ENCODE data around the gene HDAC11. TPM values are rescaled to one million over a fixed set of nuclear protein-coding genes. Genes with fewer than 3 reads are reported as not detected.

Gene HDAC11
- total and polyA plus RNA-seq, 2 of the 4 experiments (the other 2 are of a cell fraction): 9.1 to 11.4 TPM

DNA sequence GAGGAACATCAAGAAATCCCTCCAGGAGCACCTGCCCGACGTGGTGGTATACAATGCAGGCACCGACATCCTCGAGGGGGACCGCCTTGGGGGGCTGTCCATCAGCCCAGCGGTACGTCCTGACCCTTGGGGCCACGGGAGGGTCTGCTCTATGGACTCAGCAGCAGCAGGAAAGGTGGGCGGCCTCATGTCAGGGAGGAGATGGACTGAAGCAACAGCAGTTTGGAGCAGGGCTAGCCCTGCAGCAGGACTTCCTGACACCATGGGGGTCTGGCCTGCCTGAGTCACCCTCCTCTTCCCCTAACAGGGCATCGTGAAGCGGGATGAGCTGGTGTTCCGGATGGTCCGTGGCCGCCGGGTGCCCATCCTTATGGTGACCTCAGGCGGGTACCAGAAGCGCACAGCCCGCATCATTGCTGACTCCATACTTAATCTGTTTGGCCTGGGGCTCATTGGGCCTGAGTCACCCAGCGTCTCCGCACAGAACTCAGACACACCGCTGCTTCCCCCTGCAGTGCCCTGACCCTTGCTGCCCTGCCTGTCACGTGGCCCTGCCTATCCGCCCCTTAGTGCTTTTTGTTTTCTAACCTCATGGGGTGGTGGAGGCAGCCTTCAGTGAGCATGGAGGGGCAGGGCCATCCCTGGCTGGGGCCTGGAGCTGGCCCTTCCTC, 24.2 kb downstream of the HDAC11 start:
- H3K4ac ChIP-seq (ENCODE audit: low read depth, low read length): no peak overlapping the region
- no peak overlapping the region for H2BK120ac ChIP-seq (ENCODE audit: low read depth, low read length)
- no peaks in the 10 kb centered on the region for H4K20me1 ChIP-seq (ENCODE audit: insufficient read depth, low read length)
- H3K9me3 ChIP-seq (ENCODE audit: control insufficient read depth, insufficient read depth, low read length): no peaks in the 10 kb centered on the region
- DNase-seq: peak; percentile 13
- H3K23ac ChIP-seq (ENCODE audit: low read depth, low read length): no peak overlapping the region
- POLR2A ChIA-PET (ENCODE audit: unreplicated experiment): no interaction called here
- H2AFZ ChIP-seq (replicated peaks; ENCODE audit: low read length, poor library complexity): peak overlapping the region; percentile 52
- intact Hi-C loops (cut with micrococcal nuclease) (no loop called here), in situ Hi-C loops (cut with MboI; ENCODE audit: low sequenced_read_pairs) (no loop called here), dilution Hi-C loops (cut with HindIII; ENCODE audit: low sequenced_read_pairs, unreplicated experiment) (no loop called here)
- no peak overlapping the region for H2BK20ac ChIP-seq (ENCODE audit: low read depth, low read length)
- H3K14ac ChIP-seq (replicated peaks; ENCODE audit: low read depth, low read length): no peak overlapping the region
- H2AK9ac ChIP-seq (replicated peaks; ENCODE audit: low read depth, low read length, poor library complexity): peak overlapping the region; percentile 9
- H3K79me1 ChIP-seq (ENCODE audit: low read depth in 1 of 2, low read length in 2 of 2): no peaks in the 10 kb centered on the region
- H2BK15ac ChIP-seq (ENCODE audit: low read depth, low read length): no peak overlapping the region
- H2AK5ac ChIP-seq (ENCODE audit: low read depth, low read length): no peak overlapping the region
- TF ChIP-seq NFE2L2 (IDR thresholded peaks at IDR 0.05; ENCODE audit: low read depth, low read length): no peak
- TF ChIP-seq, protein P1, sequence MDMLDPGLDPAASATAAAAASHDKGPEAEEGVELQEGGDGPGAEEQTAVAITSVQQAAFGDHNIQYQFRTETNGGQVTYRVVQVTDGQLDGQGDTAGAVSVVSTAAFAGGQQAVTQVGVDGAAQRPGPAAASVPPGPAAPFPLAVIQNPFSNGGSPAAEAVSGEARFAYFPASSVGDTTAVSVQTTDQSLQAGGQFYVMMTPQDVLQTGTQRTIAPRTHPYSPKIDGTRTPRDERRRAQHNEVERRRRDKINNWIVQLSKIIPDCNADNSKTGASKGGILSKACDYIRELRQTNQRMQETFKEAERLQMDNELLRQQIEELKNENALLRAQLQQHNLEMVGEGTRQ (IDR thresholded peaks at IDR 0.05; ENCODE audit: low read depth, low read length): peak; percentile 29; the same call in 1 of the 2 replicates
- H4K5ac ChIP-seq (ENCODE audit: low read depth, low read length): no peak overlapping the region
- H2BK5ac ChIP-seq (ENCODE audit: low read depth, low read length, poor library complexity, severe bottlenecking): no peak overlapping the region
- ATAC-seq (ENCODE audit: low read depth): no peak
- no TSS peak for BruUV-seq (replicated peaks)
- H3K27ac ChIP-seq (ENCODE audit: insufficient read depth, low read length): no peak overlapping the region
- no peaks in the 10 kb centered on the region for H3K36me3 ChIP-seq (ENCODE audit: control insufficient read depth, insufficient read depth, low read length)
- H3K18ac ChIP-seq (ENCODE audit: low read depth, low read length): no peak overlapping the region
- CTCF ChIA-PET: interaction anchor here (1.6 kb wide), 1 partner anchor 144 kb away, joined by 4 read pairs; no protein-coding TSS in a partner anchor
- no peak overlapping the region for H3K4me3 ChIP-seq (ENCODE audit: insufficient read depth, low read depth, low read length)
- H3K56ac ChIP-seq (ENCODE audit: extremely low read depth, insufficient read depth, low read length): no peak overlapping the region
- H3K9ac ChIP-seq (ENCODE audit: low read depth, low read length): no peak overlapping the region
- H4K8ac ChIP-seq (ENCODE audit: low read depth in 2 of 2, low read length in 2 of 2): no peak overlapping the region
- H3K27me3 ChIP-seq (ENCODE audit: control insufficient read depth, insufficient read depth, low read length): no peaks in the 10 kb centered on the region
- peaks cover 9% of the 10 kb centered on the region; the same call in 1 of the 2 replicates for H3K9me1 ChIP-seq (ENCODE audit: insufficient read depth, low read length)
- WGBS, 2 experiments (ENCODE audit: extremely low coverage in 2 of 2, insufficient read length in 1 of 2): 89% methylated on average over 13 of the region's 23 CpGs; no CpG with 5 or more reads in 1 of the 2 experiments
- H3K4me2 ChIP-seq (ENCODE audit: low read depth, low read length): no peak overlapping the region
- peaks cover 10% of the 10 kb centered on the region for H3K4me1 ChIP-seq (ENCODE audit: control insufficient read depth, insufficient read depth, low read length)
- no peak overlapping the region for H4K91ac ChIP-seq (ENCODE audit: insufficient read depth, low read depth, low read length)

Data from IMR-90 (cell line).